Coronary artery (tissue), 2 donors: ENCODE data around the gene NPW.
A peak's percentile ranks its signal among the peaks of the same experiment; 100 is the strongest.

Experiments
- DNase-seq: peaks from one replicate; pipeline ENCODE4 v3.0.0-alpha.2; 2017; ENCODE audit warnings: low spot score
- H3K27ac ChIP-seq, 2 donors: fragments of 200-600 bp; sonication (generic); one replicate each; pipeline ENCODE4 v1.5.1; 2016 to 2019
- H3K4me3 ChIP-seq: fragments of 200-600 bp; sonication (generic); 2 replicates; pipeline ENCODE4 v1.5.1; 2016; ENCODE audit warnings: mild to moderate bottlenecking, moderate library complexity
- TF ChIP-seq, protein P1 (sequence below): fragments of 200-600 bp; sonication (generic); IDR thresholded peaks from one replicate; pipeline ENCODE4 v1.5.1; 2019; ENCODE audit warnings: antibody characterized with exemption

Gene NPW

DNA sequence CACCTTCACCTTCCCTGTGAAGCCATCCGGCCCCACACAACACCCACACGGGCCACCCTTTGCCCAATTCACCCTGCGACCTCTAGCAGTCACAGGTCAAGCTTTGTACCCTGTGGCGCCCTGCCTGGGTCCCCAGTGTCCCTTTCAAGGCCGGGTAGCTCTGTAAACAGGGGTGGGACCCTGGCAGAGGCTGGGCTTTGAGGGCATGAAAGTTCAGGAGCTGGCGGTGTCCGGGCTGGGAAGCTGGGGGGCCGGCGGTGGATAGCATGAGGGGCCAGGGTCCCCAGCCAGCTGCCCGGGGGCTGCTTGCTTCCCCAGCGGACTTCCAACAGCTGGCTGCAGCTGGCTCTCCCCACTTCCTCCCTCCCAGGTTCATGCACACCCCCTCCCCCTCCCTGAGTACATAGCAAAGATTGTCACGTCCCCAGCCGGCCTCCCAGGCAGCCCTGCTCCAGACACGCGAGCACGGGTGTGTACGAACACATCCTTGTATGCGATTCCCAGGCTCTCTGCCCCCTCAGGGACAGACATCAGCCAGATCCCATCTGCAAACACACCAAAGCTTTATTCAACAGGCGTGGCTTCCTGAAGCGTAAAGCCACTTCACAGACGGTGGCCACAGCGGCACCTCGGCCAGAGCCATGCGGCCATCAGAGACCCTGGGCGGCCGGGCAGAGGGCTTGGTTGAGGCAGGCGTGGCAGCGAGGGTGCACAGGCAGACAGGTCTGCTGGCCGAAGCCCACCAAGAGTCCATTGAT is 19.9 kb downstream of the NPW start:
- H3K4me3 ChIP-seq, result peak overlapping the region; percentile 15
- peak overlapping the region; percentile 38 to 97 for H3K27ac ChIP-seq
- TF ChIP-seq, protein P1, sequence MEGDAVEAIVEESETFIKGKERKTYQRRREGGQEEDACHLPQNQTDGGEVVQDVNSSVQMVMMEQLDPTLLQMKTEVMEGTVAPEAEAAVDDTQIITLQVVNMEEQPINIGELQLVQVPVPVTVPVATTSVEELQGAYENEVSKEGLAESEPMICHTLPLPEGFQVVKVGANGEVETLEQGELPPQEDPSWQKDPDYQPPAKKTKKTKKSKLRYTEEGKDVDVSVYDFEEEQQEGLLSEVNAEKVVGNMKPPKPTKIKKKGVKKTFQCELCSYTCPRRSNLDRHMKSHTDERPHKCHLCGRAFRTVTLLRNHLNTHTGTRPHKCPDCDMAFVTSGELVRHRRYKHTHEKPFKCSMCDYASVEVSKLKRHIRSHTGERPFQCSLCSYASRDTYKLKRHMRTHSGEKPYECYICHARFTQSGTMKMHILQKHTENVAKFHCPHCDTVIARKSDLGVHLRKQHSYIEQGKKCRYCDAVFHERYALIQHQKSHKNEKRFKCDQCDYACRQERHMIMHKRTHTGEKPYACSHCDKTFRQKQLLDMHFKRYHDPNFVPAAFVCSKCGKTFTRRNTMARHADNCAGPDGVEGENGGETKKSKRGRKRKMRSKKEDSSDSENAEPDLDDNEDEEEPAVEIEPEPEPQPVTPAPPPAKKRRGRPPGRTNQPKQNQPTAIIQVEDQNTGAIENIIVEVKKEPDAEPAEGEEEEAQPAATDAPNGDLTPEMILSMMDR, result no peak
- DNase-seq, result no peak

DNA sequence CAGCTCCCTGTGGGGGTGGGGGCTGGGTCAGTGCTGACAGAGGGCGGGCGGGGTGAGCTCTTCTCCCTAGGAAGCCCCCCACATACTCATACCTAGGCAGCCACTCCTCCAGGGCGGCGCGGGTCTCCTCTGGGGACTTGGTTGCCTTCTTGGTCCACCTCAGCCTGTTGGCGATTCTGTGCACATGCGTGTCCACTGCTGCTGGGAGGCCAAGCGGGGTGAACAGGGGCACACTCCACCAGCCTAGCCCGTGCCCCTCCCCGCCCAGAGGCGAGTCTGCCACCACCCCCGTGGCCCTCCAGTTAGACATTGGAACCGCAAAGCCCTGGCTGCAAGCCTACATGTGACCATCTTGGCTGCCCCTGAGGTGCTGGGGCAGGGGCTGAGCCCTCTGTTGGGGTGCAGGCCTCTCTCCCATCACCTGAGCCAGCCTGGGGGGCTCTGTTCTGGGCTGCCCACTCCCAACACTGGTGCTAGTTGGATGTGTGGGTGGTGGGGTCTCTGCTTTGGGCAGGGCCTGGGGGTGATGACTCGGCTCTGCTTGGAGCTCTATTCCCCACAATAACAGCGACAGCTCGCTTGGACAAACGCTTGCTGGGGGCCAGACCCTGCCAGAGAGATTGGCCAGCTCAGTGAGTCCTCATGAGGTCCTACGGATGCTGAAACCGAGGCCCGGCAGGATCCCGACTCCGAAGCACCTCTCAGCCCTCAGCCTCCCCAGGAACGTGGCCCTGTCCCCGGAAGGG is 20.6 kb downstream of the NPW start:
- no peak for DNase-seq
- TF ChIP-seq, protein P1, result no peak
- H3K27ac ChIP-seq, result peak overlapping the region in 1 of 2 donors; percentile 97
- H3K4me3 ChIP-seq, result no peak overlapping the region

DNA sequence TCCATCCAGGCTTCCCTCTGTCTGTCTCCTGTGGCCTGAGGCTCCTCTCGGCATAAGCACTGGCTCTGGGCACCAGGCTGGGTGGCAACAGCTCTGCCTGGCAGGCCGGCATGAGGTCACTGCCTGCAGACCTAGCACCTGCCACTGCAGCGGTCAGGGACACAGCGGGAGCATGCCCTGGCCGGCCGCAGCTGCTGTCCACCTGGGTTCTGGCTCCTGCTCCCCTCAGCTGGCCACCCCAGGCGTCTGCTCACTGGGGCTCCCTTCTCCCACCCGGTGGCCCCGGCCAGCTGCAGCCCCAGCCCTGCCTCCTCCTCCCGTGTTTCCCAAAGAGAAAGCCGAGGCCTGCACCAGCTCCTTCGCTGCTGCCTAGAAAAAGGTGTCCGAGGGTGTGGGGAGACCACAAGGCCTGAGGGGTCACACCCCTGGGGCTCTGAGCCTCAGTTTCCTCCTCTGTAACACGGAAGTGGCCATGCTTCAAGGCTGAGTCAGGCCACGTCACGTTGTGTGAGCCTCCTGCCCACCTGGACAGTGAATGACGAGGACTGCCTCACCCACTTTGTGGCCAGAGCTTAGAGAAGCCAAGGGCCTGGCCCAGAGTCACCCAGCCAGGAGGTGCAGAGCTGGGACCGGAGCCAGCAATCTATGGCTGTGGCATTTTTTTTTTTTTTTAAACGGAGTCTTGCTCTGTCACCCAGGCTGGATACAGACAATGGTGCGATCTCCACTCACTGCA is 21.4 kb downstream of the NPW start:
- DNase-seq, result no peak

DNA sequence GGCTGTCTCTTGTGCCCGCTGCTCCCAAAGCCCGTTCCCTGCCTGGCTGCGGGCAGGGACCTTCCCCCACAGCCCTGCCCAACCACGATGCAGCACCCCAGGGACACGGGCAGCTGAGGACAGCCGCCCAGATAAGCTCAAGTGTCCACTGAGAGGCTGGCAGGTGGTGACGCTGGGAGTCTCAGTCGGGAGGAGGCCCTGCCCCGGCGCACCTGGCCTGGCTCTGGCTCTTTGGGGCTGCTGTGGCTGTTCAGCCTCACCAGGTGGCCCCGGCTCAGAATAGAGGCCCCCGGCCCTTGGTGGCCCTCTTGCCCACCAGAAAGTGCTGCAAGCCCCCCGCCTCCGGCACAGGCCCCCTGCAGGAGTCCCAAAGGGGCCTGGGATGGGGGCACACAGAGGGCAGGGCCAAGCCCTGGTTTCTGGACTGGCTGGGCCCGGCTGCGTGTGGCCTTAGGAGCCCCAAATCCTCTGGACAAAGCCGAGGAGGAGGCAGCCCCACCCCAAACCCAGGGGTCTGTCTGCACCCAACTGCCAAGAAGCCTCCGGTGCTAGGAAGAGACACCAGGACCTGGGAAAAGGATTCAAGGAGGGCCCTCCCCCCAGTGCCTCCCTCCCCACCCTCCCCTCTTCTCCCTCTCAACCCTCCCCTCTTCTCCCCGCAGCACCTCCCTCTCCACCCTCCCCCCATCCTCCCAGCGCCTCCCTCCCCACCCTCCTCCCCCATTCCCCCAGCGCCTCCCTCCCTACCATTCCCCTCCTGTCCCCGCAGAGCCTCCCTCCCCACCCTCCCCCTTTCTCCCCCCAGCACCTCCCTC is 22.8 kb downstream of the NPW start:
- H3K27ac ChIP-seq, result peak overlapping the region in 1 of 2 donors; percentile 28
- DNase-seq, result no peak
- H3K4me3 ChIP-seq, result no peak overlapping the region
- TF ChIP-seq, protein P1, result no peak

More for the DNA sequence above, 21.4 kb downstream of the NPW start:
- TF ChIP-seq, protein P1, result no peak
- peak overlapping the region in 1 of 2 donors; percentile 97 for H3K27ac ChIP-seq
- no peak overlapping the region for H3K4me3 ChIP-seq

DNA sequence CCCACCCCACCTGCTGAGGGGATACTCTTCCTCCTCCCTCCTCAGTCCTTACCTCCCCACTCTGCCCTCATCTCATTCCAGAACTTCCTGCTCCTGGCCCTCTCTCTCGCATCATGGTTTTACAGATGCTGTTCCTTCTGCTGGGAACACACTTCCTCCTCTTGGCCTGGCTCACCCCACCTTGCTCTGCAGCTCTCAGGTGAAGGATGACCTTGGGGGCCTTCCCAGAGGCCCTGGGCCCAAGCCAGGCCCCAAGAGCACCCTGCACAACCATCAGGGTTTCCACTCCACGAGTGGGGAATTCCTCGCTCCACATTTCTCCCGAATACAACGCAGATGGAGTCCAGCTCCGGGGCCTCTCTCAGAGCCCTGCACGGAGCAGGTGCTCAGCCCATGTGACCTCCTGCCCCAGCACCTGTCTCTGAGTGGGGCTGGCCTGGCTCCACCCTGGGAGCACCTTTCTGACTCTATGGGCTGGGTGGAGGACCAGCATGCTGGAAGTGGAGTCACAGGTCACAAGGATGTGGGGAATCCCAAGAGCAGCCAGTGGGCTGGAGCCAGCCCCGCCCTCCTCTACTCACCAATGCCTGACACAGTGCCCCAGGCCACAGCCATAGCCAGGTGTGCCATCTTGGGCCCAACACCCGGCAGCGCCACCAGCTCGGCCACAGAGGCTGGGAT is 23.5 kb downstream of the NPW start:
- H3K4me3 ChIP-seq, result no peak overlapping the region
- DNase-seq, result no peak
- TF ChIP-seq, protein P1, result no peak
- H3K27ac ChIP-seq, result peak overlapping the region in 1 of 2 donors; percentile 7
